ENCODE data around the gene CAPN5. TPM values are rescaled to one million over a fixed set of nuclear protein-coding genes. Genes with fewer than 3 reads are reported as not detected.

Gene CAPN5
- total and polyA plus RNA-seq, 10 of the 15 experiments (the other 5 are each of a cell fraction or from before 2014, with no cell fraction given): 0.02 to 0.33 (median 0.07) TPM; not detected in 3

GRCh38 chr11:77085652-77086051, 18.9 kb downstream of the CAPN5 start:
- FAIRE-seq (no peak), DNase-seq (ENCODE audit: low read depth, low spot score) (no peak)
- in situ Hi-C loops (cut with MboI): no loop called here

More at GRCh38 chr11:77085652-77086051, 18.9 kb downstream of the CAPN5 start:
- TF ChIP-seq LARP7 (IDR thresholded peaks at IDR 0.05) (no peak), FOXK2 (IDR thresholded peaks at IDR 0.05) (no peak), RUNX3 (IDR thresholded peaks at IDR 0.05; ENCODE audit: low read length) (no peak), NFXL1 (IDR thresholded peaks at IDR 0.05; ENCODE audit: borderline replicate concordance) (no peak), STAT3 (IDR thresholded peaks at IDR 0.05; ENCODE audit: low read depth, low read length) (no peak), TCF3 (IDR thresholded peaks at IDR 0.05; ENCODE audit: borderline replicate concordance, insufficient read depth, low read depth, low read length) (no peak), ZZZ3 (IDR thresholded peaks at IDR 0.05; ENCODE audit: control insufficient read depth, insufficient read length, low read depth) (no peak), ZBED1 (IDR thresholded peaks at IDR 0.05; ENCODE audit: borderline replicate concordance) (no peak), EZH2 (IDR thresholded peaks at IDR 0.05; ENCODE audit: borderline replicate concordance, control insufficient read depth, low read depth, low read length) (no peak), ZBTB40 (IDR thresholded peaks at IDR 0.05; ENCODE audit: borderline replicate concordance) (no peak), BRCA1 (IDR thresholded peaks at IDR 0.05; ENCODE audit: low read depth, low read length) (no peak), SUPT20H (IDR thresholded peaks at IDR 0.05; ENCODE audit: borderline replicate concordance, control insufficient read depth, low read depth, low read length) (no peak), BMI1 (IDR thresholded peaks at IDR 0.05; ENCODE audit: borderline replicate concordance) (no peak), MEF2A (IDR thresholded peaks at IDR 0.05; ENCODE audit: insufficient read depth, low read depth, low read length) (no peak), RBBP5 (conservative IDR thresholded peaks at IDR 0.05) (no peak), IKZF2 (IDR thresholded peaks at IDR 0.05) (no peak), SMAD5 (IDR thresholded peaks at IDR 0.05; ENCODE audit: low read depth) (no peak), CBX3 (IDR thresholded peaks at IDR 0.05; ENCODE audit: borderline replicate concordance, low read depth) (no peak), ATF7 (IDR thresholded peaks at IDR 0.05; ENCODE audit: low read depth) (no peak)
- Histone ChIP-seq H4K20me1 (ENCODE audit: control insufficient read depth, insufficient read depth) (no peaks in the 10 kb centered on the region), H3K9ac (ENCODE audit: control insufficient read depth, insufficient read depth, low read length) (no peak overlapping the region), H3K9me3 (replicated peaks; ENCODE audit: control insufficient read depth, insufficient read depth, low read length) (no peaks in the 10 kb centered on the region), H3K27me3 (replicated peaks in 1 of 2; ENCODE audit: control insufficient read depth in 2 of 2, insufficient read depth in 2 of 2, low read length in 1 of 2) (no peaks in the 10 kb centered on the region), H3K79me2 (ENCODE audit: control insufficient read depth, insufficient read depth, low read length) (no peaks in the 10 kb centered on the region), H2AFZ (ENCODE audit: control insufficient read depth, low read depth, low read length) (no peak overlapping the region), H3K4me2 (ENCODE audit: control insufficient read depth, insufficient read depth) (no peak overlapping the region), H3K4me3 (no peak overlapping the region), H3K4me1 (ENCODE audit: control insufficient read depth, insufficient read depth, low read length) (peaks cover 8% of the 10 kb centered on the region), H3K27ac (ENCODE audit: control insufficient read depth, insufficient read depth) (no peak overlapping the region), H3K36me3 (ENCODE audit: control insufficient read depth in 2 of 2, insufficient read depth in 2 of 2, low read length in 1 of 2) (no peaks in the 10 kb centered on the region)
- intact Hi-C loops (cut with micrococcal nuclease; ENCODE audit: unreplicated experiment): no loop called here
- BruUV-seq (replicated peaks): no TSS peak
- RAD21 ChIA-PET (ENCODE audit: unreplicated experiment): no interaction called here
- no peak for ATAC-seq
- WGBS (ENCODE audit: insufficient coverage, insufficient replicate concordance, low lambda C conversion rate, missing lambda C conversion rate): 29% methylated on average over 6 of the region's 6 CpGs
- CTCF ChIA-PET: no interaction called here
- SMC1A ChIA-PET (ENCODE audit: uncharacterized antibody, unreplicated experiment): no interaction called here
- POLR2A ChIA-PET: no interaction called here
